HL-60 (cell line): ENCODE data around the gene HES6.
A peak's percentile ranks its signal among the peaks of the same experiment; 100 is the strongest.
"Not testable (repeated sequence)": the region's sequence is repeated elsewhere in the genome, so short reads cannot be mapped to it uniquely, and the experiment has no call there.

Experiments
- DNase-seq, 2 experiments: peaks; one replicate each; pipeline ENCODE4 v3.0.0-alpha.2; 2010 to 2020; ENCODE audit warnings: low read depth in 1 of 2, low spot score in 1 of 2
- H3K27ac ChIP-seq: fragments of 250-450 bp; sonication (Bioruptor Pico); replicated peaks from 2 replicates; pipeline ENCODE4 v1.5.1; 2020; ENCODE audit warnings: mild to moderate bottlenecking, moderate library complexity
- H3K27me3 ChIP-seq: fragments of 250-450 bp; sonication (Bioruptor Pico); 2 replicates; pipeline ENCODE4 v1.5.1; 2021; ENCODE audit warnings: mild to moderate bottlenecking, moderate library complexity; ENCODE audit not compliant: insufficient read depth, poor library complexity, severe bottlenecking
- H3K4me3 ChIP-seq: replicated peaks from 2 replicates; pipeline ENCODE4 v1.5.1; 2011; ENCODE audit warnings: mild to moderate bottlenecking, control low read depth, low read length; ENCODE audit not compliant: insufficient read depth
- GABPA ChIP-seq: IDR thresholded peaks from 2 replicates; pipeline ENCODE4 v1.6.1; 2012; ENCODE audit warnings: low read depth
- POLR2AphosphoS5 ChIP-seq: IDR thresholded peaks from 2 replicates; pipeline ENCODE4 v1.6.1; 2012; ENCODE audit warnings: low read depth
- REST ChIP-seq: IDR thresholded peaks from 2 replicates; pipeline ENCODE4 v1.6.1; 2012; ENCODE audit warnings: low read depth; ENCODE audit not compliant: insufficient replicate concordance
- SPI1 ChIP-seq: IDR thresholded peaks from 2 replicates; pipeline ENCODE4 v1.6.1; 2012; ENCODE audit warnings: low read depth, mild to moderate bottlenecking, borderline replicate concordance
- TF ChIP-seq, protein P1 (sequence below): IDR thresholded peaks from one replicate; pipeline ENCODE4 v1.5.1; 2011; ENCODE audit warnings: low read length, control low read depth, inconsistent platforms; ENCODE audit not compliant: insufficient read depth

HES6 gene

GRCh38 chr2:238278626-238279323 lies 38.9 kb upstream of the HES6 start:
- H3K27ac ChIP-seq = no peak overlapping the region
- no peak for TF ChIP-seq GABPA
- TF ChIP-seq POLR2AphosphoS5 = no peak
- no peak for TF ChIP-seq REST
- TF ChIP-seq, protein P1, sequence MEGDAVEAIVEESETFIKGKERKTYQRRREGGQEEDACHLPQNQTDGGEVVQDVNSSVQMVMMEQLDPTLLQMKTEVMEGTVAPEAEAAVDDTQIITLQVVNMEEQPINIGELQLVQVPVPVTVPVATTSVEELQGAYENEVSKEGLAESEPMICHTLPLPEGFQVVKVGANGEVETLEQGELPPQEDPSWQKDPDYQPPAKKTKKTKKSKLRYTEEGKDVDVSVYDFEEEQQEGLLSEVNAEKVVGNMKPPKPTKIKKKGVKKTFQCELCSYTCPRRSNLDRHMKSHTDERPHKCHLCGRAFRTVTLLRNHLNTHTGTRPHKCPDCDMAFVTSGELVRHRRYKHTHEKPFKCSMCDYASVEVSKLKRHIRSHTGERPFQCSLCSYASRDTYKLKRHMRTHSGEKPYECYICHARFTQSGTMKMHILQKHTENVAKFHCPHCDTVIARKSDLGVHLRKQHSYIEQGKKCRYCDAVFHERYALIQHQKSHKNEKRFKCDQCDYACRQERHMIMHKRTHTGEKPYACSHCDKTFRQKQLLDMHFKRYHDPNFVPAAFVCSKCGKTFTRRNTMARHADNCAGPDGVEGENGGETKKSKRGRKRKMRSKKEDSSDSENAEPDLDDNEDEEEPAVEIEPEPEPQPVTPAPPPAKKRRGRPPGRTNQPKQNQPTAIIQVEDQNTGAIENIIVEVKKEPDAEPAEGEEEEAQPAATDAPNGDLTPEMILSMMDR = no peak
- no peak for TF ChIP-seq SPI1

DNA sequence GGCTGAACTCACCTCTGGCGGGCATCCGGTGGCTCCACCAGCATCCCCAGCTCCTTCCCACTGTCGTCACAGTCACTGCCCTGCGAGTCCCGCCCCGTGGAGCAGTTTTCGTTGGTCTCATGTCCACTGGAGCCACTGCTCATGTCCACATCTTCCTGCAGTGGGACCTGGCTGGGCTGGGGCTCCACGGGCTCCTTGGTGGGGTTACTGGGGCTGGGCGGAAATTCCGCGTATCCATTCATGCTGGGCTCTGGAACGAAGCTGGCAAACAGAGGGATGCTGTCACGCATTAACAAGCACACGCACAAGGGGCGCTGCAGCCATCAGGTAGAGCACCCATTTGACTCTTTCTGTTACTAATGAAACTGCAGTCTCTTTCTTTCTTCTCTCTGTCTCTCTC lies 37.9 kb upstream of the HES6 start:
- H3K4me3 ChIP-seq = no peak overlapping the region
- H3K27ac ChIP-seq = no peak overlapping the region
- H3K27me3 ChIP-seq = no peaks in the 10 kb centered on the region
- TF ChIP-seq SPI1 (no peak), POLR2AphosphoS5 (no peak), GABPA (no peak), REST (no peak)
- TF ChIP-seq, protein P1 = no peak
- no peak for DNase-seq

More at GRCh38 chr2:238278626-238279323, 38.9 kb upstream of the HES6 start:
- Histone ChIP-seq H3K4me3 (no peak overlapping the region), H3K27me3 (no peaks in the 10 kb centered on the region)
- no peak for DNase-seq

- TF ChIP-seq, protein P1 = no peak
- no peak for TF ChIP-seq POLR2AphosphoS5
- TF ChIP-seq REST = no peak
- TF ChIP-seq GABPA = no peak
- no peak for TF ChIP-seq SPI1
Measured at GRCh38 chr2:238274152-238274865, 34.5 kb upstream of the HES6 start.

GRCh38 chr2:238273433-238273832 lies 33.6 kb upstream of the HES6 start:
- peak overlapping the region; percentile 27; the same call in 1 of the 2 replicates for H3K27ac ChIP-seq

More at GRCh38 chr2:238274152-238274865, 34.5 kb upstream of the HES6 start:
- Histone ChIP-seq H3K27me3 (no peaks in the 10 kb centered on the region), H3K27ac (no peak overlapping the region), H3K4me3 (no peak overlapping the region)
- no peak for DNase-seq

More at GRCh38 chr2:238273433-238273832, 33.6 kb upstream of the HES6 start:
- H3K4me3 ChIP-seq, H3K27me3 ChIP-seq: not testable (repeated sequence)
- DNase-seq = peak in 1 of 2 experiments; percentile 77
